Measurements from ENCODE around the gene GRAMD2B.
"Not testable (repeated sequence)": the region's sequence is repeated elsewhere in the genome, so short reads cannot be mapped to it uniquely, and the experiment has no call there.

GRAMD2B gene

DNA sequence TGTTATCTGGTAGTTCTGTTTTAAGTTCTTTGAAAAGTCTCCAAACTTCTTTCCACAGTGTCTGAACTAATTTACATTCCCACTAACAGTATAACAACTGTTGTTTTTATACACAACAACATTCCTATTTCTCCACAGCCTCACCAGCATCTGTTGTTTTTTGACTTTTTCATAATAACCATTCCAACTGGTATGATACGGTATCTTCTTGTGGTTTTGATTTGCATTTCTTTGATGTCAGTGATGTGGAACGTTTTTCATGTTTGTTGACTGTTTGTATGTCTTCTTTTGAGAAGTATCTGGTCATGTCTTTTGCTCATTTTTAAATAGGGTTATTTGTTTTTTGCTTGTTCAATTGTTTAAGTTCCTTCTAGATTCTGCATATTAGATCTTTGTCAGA, 12.6 kb upstream of the GRAMD2B start:
- DNase-seq (ENCODE audit: low read depth): no peak

DNA sequence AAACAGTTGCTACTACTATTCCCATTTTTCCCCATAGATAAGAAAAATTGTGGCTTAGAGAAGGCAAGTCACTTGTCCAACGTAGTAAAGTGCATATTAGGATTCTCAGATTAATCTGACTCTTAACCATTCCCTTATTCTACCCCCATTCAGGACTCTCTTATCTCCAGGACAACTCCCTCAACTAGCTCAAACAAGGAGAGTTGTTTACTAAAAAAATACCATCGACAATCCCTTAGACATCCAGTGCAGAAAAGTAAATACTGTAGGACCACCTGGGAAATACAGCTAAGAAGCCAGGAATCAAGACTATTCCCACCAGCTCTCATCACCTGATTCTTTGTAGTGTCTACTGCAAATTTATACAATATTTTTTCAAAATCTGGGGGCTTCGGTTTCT, 9.4 kb upstream of the GRAMD2B start:
- DNase-seq (ENCODE audit: low read depth): no peak

DNA sequence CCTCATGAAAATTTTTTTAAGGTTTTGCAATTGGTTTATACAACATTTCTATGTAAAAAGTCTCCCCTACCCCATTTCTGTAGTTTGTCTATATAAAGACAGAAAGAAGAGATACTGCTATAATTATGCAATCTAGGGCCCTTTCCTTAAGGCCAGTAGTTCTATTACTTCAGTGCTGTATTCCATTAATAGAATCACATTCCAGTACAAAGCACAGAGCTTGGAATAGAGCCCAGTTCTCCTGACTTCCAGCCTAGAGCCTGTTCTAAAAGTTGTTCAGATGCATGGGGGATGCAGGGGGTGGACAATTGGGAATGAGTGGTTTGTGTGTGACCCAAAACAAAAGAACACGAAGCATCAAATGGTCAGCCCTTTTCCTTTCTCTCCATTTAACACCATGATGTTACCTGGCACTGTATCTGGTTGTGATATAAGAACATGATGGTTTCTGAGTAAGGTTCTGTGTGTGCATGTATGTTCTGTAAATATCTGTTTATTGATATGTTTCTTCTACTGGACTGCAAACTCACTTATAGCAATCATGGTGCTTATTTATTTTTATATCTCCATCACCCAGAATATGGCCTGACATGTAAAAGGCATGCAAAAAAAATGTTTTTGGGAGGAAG, 8.2 kb upstream of the GRAMD2B start:
- peak; percentile 5 for DNase-seq (ENCODE audit: low read depth)

DNA sequence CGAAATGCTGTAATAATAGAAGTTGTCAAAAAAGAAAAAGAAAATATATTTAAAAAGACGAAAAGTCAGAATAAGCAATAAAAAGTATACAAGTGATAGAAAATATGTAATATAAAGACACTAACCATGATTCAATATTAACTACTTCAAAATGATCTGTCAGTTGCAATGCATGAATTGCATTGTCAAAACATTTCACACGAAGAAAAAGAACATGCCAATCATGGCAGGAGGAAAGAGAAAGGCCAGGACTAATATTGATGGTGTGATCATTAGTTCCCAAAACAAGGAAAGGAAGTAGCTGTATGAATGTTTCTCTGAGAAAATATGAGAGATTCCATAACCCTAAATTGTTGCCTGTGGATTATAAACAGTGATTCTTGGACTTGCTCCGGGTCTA, 7.4 kb upstream of the GRAMD2B start:
- DNase-seq (ENCODE audit: low read depth): no peak

DNA sequence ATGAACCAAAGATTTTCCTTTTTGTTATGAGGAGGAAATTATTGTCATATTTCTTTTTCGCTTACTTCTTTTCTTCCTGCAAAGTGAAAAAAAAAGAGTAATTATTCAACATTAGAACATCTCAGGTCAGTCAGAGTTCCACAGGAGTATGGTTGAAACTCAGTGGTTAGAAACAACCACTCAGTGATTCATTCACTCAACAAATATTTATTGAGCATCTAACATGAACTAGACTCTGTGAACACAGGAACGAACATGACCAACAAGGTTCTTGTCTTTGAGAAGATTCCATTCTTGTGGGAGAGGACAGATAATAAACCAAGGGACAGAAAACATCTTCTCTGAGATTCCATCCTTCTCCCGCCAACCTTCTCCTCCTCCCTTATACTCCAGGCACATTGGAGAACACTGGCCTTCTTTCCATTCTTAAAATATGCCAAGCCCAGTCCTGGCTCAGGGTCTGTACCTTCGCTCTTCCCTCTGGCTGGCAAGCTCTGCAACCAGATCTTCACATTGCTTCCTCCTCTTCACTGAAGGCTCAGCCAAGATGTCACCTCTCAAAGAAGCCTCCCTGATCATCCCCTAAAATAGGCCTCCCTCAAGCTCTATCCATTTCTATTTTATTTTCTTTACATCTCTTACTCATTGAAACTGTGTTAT, 6.8 kb upstream of the GRAMD2B start:
- no peak for DNase-seq (ENCODE audit: low read depth)

DNA sequence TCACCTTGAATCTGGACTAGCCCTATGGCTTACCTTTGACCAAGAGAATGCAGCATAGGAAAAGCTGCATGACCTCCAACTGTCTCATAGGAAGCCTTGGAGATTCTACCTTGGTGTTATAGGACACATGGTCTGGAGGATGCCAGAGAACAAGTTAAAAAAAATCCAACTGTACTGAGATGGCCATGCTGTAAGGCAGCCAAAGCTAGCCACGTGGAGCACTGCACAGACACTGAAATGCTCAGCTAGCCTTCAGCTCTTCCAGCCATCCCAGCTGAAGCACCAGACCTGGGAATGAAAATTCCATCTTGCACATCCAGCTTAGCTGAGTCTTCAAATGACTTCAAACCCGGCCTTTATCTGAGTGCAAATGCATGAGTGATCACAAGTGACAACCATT, 6.0 kb upstream of the GRAMD2B start:
- no peak for DNase-seq (ENCODE audit: low read depth)

DNA sequence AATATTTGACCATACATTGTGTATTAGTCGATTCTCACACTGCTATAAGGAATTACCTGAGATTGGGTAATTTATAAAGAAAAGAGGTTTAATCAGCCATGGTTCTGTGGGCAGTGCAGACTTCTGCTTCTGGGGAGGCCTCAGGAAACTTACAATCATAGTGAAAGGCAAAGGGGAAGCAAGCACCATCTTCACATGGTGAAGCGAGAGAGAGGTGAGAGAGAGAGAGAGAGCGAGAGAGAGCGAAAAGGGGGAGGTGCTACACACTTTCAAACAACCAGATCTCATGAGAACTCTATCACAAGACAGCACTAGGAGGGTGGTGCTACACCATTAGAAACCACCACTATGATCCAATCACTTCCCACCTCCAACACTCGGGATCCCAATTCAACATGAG, 4.1 kb upstream of the GRAMD2B start:
- no peak for DNase-seq (ENCODE audit: low read depth)

DNA sequence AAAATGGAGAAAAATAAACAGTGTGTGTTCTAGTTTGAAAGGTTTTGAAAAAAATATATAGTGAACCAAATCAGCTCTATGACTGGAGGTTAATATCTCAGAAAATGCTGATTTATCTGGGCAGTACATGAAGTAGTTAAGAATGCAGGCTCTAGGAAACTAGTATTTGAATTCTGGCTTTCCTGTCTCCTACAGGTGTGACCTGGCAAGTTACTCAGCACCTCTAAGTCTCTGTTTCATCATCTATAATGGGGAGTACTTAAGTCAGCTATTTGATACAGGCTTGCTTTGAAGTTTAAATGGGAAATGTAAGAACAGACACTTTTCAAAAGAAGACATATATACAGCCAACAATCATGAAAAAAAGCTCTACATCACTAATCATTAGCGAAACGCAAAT, 5.2 kb downstream of the GRAMD2B start:
- no peak for DNase-seq (ENCODE audit: low read depth)

DNA sequence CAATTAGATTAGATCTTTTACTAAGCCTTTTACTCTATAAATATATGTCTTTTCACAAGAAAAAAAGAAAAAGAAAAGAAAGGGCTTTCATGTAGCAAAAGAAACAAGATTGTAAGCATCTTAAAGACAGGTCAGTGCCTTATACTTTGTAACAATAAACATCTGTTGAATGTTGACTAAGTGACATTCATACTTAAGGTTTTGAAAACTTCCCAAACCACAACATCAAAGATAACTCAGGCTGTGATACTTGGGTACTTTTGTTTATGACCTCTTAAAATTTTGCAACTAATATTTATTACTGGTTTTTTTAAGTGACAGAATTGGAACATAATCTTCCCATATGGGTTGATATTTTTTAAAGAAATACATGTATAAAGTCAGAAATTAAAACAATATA, 7.4 kb downstream of the GRAMD2B start:
- no peak for DNase-seq (ENCODE audit: low read depth)

DNA sequence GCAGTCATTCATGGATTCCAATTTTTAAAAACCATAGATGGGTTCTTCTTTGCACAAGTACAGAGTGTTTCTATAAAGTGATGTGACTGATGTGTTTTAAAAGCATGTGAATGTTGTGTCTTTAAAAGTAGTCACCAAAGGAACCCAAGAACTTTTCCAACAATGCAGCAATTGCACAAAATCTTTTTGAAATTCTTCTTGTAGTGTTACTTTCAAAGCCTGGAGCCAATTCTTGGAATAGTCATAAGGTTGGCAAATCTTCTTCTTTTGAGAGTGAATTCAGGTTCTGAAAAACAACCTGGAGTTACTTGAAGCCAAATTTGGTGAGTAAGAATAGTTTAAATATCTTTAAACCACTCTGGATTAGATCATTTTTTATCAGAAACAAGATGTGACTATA, 10.5 kb downstream of the GRAMD2B start:
- DNase-seq (ENCODE audit: low read depth): no peak

DNA sequence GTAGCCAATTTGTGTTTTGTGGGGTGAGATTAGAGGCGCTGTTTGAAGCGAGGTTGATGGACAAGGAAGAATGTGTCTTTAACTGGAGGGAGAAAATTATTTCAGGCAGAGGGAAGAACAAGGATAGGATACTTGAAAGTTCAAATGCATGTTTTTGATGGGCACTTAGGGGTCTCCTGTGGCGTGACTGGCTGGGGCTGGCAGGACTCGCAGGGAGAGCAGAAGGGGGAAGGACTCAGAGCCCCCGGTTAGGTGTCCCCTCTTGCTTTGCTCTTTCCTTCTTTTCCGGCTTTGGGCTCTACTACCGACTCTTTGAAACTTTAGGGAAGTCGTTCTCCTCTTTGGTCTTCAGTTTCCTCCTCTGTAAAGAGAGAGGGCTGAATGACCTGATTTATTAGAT, 12.1 kb downstream of the GRAMD2B start:
- DNase-seq (ENCODE audit: low read depth): no peak

DNA sequence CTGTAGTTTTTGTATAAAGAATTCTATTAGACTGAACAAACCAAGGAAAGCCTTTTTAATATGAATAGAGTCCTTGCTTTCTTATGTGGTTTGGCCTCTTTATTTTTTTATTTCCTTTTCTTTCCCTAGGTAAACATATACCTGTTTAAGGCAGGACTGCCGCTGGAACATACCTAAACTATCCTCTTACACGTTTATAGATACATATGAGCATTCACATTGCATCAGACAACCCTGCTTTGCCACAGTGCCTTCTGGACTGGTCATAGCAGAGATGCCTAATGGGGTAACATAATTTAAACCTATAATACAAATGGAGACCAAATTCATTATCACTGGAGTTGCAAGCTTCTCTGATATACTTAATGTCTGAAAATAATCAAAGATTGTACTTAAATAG, 12.5 kb downstream of the GRAMD2B start:
- DNase-seq (ENCODE audit: low read depth): no peak

DNA sequence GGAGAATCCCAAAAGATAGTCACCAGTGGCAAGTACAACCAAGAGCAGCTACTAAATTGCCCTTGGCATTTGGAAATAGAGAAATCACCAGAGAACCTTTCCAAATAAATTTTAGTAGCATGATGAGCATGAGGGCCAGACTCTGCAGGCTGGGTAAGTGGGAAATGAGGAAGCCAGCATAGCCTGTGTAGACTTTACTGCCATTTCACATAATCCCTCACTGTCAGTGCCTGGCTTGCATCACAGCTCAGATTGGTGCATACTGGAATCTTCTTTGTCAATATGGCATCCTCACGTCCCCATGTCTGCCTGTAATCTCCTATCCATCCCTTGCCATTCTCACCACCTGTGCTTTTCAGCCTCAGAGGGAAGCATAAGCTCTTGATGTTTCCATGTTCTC, 14.5 kb downstream of the GRAMD2B start:
- DNase-seq (ENCODE audit: low read depth): no peak

DNA sequence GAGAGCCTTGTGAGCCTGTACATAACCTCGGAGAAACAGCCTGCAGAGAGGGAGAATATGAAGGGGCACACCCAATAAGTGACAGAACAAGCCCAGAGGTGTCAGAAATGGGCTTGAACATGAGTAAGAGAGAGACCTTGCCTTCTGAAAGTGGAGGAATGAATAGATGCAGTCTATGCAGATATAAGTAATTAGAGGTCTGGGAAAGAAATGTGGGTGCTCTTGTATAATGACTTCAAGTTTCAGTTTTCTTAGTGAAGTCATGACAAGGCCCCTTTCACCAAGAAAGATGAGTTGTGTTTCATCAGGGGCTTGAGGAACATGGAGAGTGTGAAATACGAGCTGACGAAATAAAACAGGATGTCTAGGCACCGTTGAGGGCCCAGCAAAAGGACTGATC, 15.1 kb downstream of the GRAMD2B start:
- DNase-seq (ENCODE audit: low read depth): no peak

DNA sequence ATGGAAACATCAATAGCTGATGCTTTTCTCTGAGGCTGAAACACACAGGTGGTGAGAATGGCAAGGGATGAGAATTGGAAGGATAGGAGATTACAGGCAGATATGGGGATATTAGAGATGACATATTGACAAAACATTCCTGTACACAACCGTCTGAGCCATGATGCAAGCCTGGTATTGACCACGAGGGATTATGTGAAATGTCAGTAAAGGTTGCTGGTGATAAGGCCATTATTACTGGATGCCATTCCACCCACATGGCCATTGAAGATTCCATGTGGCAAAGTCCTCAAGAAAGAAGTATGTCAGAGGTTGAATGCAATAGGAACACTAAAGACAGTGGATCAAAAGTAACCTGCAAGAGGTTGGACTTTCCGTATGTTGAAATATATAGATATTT, 15.7 kb downstream of the GRAMD2B start:
- DNase-seq (ENCODE audit: low read depth): no peak

DNA sequence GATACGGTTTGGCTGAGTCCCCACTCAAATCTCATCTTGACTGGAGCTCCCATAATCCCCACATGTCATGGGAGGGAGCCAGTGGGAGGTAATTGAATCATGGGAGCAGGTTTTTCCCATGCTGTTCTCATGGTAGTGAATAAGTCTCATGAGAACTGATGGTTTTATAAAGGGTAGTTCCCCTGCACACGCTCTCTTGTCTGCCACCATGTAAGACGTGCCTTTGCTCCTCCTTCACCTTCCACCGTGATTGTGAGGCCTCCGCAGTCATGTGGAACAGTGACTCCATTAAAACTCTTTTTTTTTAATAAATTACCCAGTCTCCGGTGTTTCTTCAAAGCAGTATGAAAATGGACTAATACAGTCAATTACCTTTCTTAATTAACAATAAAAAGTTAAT, 16.5 kb downstream of the GRAMD2B start:
- not testable (repeated sequence) for DNase-seq (ENCODE audit: low read depth)

DNA sequence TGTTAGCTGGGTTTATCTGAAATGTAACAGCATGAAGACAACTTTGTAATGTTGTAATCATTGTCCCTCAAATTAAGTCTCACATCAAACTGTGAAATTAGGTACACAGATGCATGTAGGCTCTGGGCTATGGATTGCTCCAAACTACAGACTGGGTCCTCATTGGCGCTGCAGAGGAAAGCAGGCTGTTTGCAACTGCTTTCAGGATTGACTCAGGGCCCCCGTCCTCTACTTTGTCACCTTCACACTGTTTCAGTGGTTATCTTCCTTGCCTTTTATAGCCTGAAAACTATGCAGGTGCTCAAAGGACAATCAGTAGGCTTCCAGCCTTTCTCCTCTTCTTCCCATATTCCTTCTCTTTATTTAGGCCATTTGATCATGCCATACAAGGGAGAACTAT, 18.0 kb downstream of the GRAMD2B start:
- DNase-seq (ENCODE audit: low read depth): no peak

DNA sequence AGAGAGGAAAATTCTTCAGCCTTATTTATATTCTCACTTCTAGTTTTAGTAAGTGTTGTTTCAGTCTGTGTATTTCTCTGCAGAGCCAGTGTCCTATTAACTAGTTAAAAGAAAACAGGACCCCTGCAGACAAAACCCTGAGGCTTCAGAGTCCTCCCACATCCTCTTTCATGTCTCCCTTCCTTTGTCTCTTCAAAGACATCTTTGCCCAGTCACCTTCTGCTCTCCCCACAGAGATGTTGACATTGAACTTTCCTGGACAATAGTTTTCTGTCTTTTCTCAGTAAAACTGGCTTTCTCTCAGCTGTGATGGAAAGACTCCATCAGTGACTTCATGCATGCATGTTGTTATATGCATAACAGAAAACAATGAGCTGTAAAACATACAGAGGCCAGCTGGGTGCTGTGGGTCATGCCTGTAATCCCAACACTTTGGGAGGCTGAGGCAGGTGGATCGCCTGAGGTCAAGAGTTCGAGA, 20.2 kb downstream of the GRAMD2B start:
- DNase-seq (ENCODE audit: low read depth): no peak

DNA sequence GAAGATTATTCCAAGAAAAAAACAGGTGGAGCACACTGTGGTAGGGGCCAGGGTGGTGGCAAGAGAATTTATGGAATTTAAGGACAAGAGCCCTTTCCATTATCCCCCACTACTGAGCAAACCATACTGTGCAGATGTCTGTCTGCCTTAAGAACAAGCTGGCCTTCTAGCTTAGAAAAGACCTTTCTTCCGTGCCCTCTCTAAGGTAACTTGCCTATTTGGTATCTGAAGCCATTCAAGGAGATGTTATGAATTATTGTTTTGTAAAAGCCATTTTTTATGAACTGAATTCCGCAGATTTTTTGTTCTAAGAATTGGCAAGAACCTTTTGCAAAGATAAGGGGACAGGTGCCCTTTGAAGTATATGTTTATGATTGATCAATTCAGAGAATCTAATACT, 20.9 kb downstream of the GRAMD2B start:
- no peak for DNase-seq (ENCODE audit: low read depth)

DNA sequence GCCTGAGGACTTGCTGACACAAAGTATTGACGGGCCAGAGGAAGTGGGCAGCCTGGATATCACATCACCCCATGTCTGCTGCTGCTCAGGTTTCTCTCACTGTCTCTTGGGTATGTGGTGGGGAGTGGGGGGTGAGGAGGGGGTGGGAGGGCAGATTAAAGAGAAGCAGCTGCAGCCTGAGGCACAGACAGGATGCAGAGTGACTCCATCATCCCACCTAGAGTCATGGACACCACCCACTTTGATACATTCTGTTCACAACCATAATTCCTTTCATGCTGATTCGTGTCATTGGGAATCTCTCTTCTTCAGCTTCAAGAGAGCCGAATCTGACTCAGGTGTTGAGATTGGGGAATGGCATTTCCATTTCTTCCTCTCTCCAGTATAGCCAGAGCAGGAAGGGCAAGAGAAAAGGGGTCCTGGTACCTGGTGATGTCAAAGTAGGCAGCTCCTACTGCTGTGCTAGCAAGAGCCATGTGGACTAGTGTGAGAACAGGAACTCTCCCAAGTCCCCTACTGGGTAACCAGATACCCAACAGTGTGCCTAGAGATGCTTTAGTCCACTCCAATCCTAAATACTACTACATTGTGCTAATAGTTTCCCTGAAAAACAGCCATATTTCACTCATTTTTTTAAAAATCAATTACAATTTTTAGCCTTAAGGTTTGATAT, 22.4 kb downstream of the GRAMD2B start:
- DNase-seq (ENCODE audit: low read depth): peak; percentile 64

DNA sequence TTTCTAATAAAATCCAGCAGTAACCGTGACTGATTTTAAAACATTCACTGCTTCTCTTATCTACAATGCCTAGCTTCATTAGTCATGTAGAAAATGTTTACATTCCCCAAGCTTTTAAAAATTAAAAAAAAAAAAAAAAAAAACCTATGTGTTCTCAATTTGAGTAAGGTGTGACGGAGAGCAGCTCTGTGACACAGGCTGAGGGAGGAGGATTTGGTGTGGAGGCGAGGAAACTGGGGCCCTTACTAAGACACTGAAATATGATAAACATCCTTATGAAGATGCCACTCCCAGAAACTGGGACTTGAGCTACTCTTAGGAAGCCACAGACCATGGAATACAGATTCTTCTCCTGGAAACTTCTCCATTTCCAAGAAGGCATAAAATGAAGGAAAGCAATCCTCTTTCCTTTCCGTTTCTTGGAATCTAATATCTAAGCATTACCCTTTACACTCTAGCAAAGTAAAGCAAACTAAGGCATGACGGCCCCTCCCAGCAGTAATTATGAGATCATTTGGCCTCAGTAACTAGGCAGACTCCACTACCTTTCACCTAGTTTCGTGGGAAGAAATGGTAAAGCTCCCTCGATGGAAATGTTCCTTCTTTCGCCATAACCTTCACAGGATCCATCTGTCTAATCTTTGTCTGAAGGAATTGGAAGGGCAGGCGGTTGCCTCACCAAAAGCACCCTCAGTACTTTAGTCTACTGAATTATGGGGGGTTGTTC, 23.5 kb downstream of the GRAMD2B start:
- DNase-seq (ENCODE audit: low read depth): peak; percentile 95

DNA sequence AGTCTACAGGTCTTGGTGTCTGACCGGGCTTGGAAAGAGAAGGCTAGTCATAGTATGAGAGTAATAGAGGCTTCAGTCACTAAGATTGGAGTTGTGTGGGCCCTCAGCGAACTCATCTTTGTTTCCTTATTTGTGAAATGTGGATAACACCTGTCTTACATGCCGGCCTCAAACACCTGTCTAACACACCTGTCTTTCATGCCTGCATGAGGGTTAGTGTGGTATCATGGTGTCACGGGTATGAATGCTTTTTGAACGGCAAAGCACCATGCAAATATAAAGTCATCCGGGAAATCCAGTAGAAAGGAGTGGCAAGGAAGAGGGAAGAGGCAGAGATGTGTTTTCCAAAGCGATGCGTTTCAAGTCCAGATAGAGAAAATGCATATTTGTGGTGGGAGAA, 25.5 kb downstream of the GRAMD2B start:
- DNase-seq (ENCODE audit: low read depth): no peak

DNA sequence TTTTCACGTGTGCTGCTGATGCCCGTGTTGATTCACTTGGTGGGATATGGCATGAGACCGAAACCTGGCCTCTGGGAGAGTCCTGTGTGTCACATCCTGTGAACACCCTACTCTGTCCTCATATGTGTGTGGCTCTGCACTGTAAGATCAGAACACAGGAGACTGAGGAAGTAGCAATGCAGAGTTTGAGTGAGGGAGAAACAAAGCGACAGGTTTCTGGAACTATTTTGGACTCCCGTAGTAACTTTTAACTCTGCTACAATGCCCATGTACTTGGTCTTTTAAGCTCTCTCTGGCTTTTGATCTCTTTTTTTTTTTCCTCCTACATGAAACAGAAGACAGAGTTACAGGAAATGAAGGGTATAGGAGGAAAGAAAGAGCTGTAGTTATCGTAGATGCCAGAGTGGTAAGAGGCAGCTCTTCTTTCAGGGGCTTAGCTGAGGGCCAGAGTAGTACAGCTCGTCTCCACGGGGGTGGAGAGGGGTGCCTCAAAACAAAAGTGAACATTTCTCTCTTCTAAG, 26.6 kb downstream of the GRAMD2B start:
- DNase-seq (ENCODE audit: low read depth): peak; percentile 93
